Measurements from ENCODE around the gene RRAS2.
"Not testable (repeated sequence)": the region's sequence is repeated elsewhere in the genome, so short reads cannot be mapped to it uniquely, and the experiment has no call there.

The RRAS2 gene

GRCh38 chr11:14314127-14314526 is 44.9 kb downstream of the RRAS2 start:
- Mint-ChIP-seq H3K27me3 (no peaks in the 10 kb centered on the region), H3K4me3 (no peak overlapping the region), H3K36me3 (ENCODE audit: low read depth) (no peaks in the 10 kb centered on the region), H3K27ac (peak overlapping the region; percentile 42), H3K9me3 (no peaks in the 10 kb centered on the region), H3K4me1 (ENCODE audit: low read depth) (peaks cover 41% of the 10 kb centered on the region)
- DNase-seq: no peak

- Mint-ChIP-seq H3K9me3 (no peaks in the 10 kb centered on the region), H3K4me3 (no peak overlapping the region), H3K4me1 (ENCODE audit: low read depth) (peaks cover 40% of the 10 kb centered on the region), H3K36me3 (ENCODE audit: low read depth) (no peaks in the 10 kb centered on the region), H3K27me3 (no peaks in the 10 kb centered on the region), H3K27ac (no peak overlapping the region)
- no peak for DNase-seq
These were observed 46.1 kb downstream of the RRAS2 start for GRCh38 chr11:14312736-14313438.

DNA sequence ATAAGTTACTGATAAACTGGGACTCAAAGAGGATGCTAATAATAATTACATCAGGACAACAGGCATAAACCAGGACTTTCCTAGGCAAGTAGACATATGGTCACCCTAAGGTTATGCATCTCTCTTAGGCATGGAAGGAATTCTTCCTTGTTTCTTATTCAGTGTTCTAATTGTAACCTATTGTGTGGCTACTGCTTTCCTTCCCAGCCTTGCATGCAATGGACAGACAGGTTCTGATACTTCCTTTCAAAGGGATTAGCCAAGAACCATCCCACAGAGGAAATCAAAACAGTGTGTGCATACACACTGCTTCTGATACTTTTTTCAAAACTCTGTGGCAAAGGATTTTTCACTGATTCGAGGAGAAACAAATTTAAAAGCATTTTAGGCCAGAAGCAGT is 48.3 kb downstream of the RRAS2 start:
- DNase-seq: no peak
- Mint-ChIP-seq H3K27me3 (no peaks in the 10 kb centered on the region), H3K4me3 (no peak overlapping the region), H3K4me1 (ENCODE audit: low read depth) (peaks cover 37% of the 10 kb centered on the region), H3K27ac (no peak overlapping the region), H3K9me3 (no peaks in the 10 kb centered on the region), H3K36me3 (ENCODE audit: low read depth) (no peaks in the 10 kb centered on the region)

DNA sequence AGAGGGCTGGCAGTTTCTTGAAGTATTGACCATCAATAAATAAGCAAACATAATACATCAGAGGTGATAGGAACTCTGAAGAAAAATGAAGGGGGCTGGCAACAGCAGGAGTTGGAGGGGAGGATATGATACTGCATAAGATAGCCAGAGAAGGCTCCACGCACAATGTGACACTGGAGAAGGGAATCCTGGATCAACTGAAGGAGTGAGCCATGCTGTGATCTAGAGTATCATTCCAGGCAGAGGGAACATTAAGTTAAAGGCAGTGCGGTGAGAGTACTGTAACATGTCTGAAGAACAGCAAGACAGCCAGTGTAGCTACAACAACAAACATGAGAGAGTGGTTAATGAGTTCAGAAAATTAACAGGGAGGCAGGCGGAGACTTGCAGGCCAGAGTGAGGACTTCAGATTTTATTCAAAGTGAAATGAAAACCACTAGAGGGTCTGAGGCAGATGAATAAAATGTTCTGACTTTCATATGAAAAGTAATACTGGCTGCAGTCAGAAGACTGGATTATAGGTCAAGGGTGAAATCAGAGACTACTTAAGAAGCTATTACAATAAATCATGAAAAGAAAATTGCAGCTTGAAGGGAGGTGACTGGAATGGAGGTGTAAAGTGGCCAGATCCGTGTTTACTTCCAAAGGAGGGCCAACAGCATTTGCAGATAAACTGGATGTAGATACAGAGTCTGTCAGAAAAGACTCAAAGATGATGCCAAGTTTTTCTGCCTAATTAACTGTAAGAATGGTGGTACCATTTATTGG is 49.4 kb downstream of the RRAS2 start:
- H3K4me1 Mint-ChIP-seq (ENCODE audit: low read depth): peaks cover 28% of the 10 kb centered on the region
- H3K36me3 Mint-ChIP-seq (ENCODE audit: low read depth): no peaks in the 10 kb centered on the region
- H3K9me3 Mint-ChIP-seq: no peaks in the 10 kb centered on the region
- H3K27ac Mint-ChIP-seq: no peak overlapping the region
- H3K27me3 Mint-ChIP-seq: no peaks in the 10 kb centered on the region
- no peak overlapping the region for H3K4me3 Mint-ChIP-seq
- DNase-seq: no peak

DNA sequence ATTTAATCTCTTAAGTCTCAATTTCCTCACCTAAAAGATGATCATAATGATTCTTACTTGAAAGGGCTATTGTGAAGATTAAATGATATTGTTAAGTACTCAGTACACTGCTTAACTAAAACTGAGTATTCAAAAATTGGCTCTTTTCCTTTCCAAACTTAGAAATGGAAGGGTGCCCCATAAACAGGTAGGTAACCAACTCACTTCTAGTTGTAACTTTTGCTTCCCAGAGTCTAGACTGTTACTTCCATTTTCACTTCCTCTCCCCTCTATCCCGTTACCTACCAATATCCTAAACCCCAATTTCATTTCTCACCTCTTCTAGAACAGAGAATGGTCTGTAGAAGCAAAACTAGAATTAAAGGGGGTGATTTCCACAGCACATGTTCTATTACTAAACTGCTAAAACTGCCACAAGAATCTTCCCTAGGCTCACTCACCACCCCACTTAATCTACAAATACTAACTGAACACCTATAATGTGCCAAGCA is 50.0 kb downstream of the RRAS2 start:
- no peaks in the 10 kb centered on the region for H3K36me3 Mint-ChIP-seq (ENCODE audit: low read depth)
- H3K4me1 Mint-ChIP-seq (ENCODE audit: low read depth): peaks cover 22% of the 10 kb centered on the region
- no peaks in the 10 kb centered on the region for H3K9me3 Mint-ChIP-seq
- no peaks in the 10 kb centered on the region for H3K27me3 Mint-ChIP-seq
- no peak for DNase-seq
- H3K27ac Mint-ChIP-seq: no peak overlapping the region
- no peak overlapping the region for H3K4me3 Mint-ChIP-seq

- H3K4me1 Mint-ChIP-seq (ENCODE audit: low read depth): peaks cover 17% of the 10 kb centered on the region
- no peak overlapping the region for H3K4me3 Mint-ChIP-seq
- no peaks in the 10 kb centered on the region for H3K27me3 Mint-ChIP-seq
- H3K27ac Mint-ChIP-seq: no peak overlapping the region
- H3K9me3 Mint-ChIP-seq: no peaks in the 10 kb centered on the region
- H3K36me3 Mint-ChIP-seq (ENCODE audit: low read depth): no peaks in the 10 kb centered on the region
- DNase-seq: no peak
These were observed 50.7 kb downstream of the RRAS2 start for GRCh38 chr11:14308114-14308896.

DNA sequence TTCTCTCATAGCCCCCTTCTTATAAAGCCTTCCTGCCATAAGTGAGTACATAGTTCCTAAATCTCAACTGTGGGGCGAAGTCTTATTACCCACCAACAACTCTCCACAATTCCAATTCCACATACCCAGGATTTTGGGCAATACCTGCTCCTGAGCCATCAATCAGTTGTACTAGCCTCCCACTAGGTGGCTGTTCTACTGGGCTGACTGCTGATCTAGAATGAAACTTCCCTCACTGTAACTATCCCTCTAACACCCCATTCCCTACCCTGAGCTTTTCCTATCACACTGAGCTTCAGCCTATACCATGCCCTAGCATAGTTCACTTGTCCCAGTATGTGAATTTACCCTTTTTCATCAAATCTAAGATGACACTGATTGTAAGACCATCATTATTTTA is 52.5 kb downstream of the RRAS2 start:
- Mint-ChIP-seq H3K4me3 (no peak overlapping the region), H3K27ac (no peak overlapping the region), H3K4me1 (ENCODE audit: low read depth) (peaks cover 8% of the 10 kb centered on the region), H3K27me3 (no peaks in the 10 kb centered on the region), H3K36me3 (ENCODE audit: low read depth) (no peaks in the 10 kb centered on the region), H3K9me3 (no peaks in the 10 kb centered on the region)
- no peak for DNase-seq

DNA sequence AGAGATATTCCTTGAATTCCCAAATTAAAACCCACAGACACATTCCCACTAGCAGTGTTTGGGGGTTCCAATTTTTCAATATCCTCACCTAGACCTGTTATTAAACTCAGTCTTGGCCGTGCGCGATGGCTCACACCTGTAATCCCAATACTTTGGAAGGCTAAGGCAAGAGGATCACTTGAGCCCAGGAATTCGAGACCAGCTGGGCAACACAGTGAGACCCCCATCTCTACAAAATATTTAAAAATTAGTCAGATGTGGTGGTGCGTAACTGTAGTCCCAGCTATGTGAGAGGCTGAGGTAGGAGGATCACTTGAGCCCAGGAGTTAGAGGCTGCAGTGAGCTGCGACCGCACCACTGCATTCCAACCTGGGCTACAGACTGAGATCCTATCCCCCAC is 53.3 kb downstream of the RRAS2 start:
- no peak for DNase-seq
- Mint-ChIP-seq H3K36me3 (ENCODE audit: low read depth) (no peaks in the 10 kb centered on the region), H3K27ac (no peak overlapping the region), H3K4me1 (ENCODE audit: low read depth) (peaks cover 8% of the 10 kb centered on the region), H3K4me3 (no peak overlapping the region), H3K9me3 (no peaks in the 10 kb centered on the region), H3K27me3 (no peaks in the 10 kb centered on the region)

- Mint-ChIP-seq H3K9me3 (no peaks in the 10 kb centered on the region), H3K36me3 (ENCODE audit: low read depth) (no peaks in the 10 kb centered on the region), H3K4me3 (no peak overlapping the region), H3K4me1 (ENCODE audit: low read depth) (peaks cover 8% of the 10 kb centered on the region), H3K27ac (no peak overlapping the region), H3K27me3 (no peaks in the 10 kb centered on the region)
- DNase-seq: no peak
These were observed 54.4 kb downstream of the RRAS2 start for GRCh38 chr11:14304601-14305000.

GRCh38 chr11:14300661-14301304 is 58.2 kb downstream of the RRAS2 start:
- H3K27me3 Mint-ChIP-seq: no peaks in the 10 kb centered on the region
- H3K27ac Mint-ChIP-seq: no peak overlapping the region
- H3K36me3 Mint-ChIP-seq (ENCODE audit: low read depth): no peaks in the 10 kb centered on the region
- peak; percentile 41 for DNase-seq
- H3K9me3 Mint-ChIP-seq: no peaks in the 10 kb centered on the region
- H3K4me1 Mint-ChIP-seq (ENCODE audit: low read depth): peaks cover 1% of the 10 kb centered on the region
- H3K4me3 Mint-ChIP-seq: no peak overlapping the region

GRCh38 chr11:14299921-14300320 is 59.1 kb downstream of the RRAS2 start:
- H3K4me1 Mint-ChIP-seq (ENCODE audit: low read depth): peaks cover 1% of the 10 kb centered on the region
- no peak overlapping the region for H3K4me3 Mint-ChIP-seq
- H3K27ac Mint-ChIP-seq: no peak overlapping the region
- DNase-seq: no peak
- H3K9me3 Mint-ChIP-seq: no peaks in the 10 kb centered on the region
- H3K36me3 Mint-ChIP-seq (ENCODE audit: low read depth): peaks cover 4% of the 10 kb centered on the region
- no peaks in the 10 kb centered on the region for H3K27me3 Mint-ChIP-seq

DNA sequence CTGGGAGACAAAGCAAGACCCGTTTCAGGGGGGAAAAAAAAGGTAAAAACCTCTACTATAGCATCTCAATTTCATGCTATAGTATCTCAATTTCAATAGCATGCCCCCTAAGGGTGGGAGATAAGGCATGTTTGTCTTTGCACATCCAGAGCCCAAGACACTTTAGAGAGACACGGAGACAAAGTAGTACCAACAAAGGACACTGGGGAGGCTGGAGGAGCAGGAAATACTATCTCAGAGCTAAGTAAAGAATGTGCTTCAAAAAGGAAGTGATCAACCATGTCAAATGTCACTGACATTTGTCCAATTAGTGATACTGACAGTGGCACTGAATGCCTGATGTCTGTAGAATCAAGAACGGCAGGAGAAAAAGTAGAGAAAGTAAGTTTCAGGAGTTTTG is 68.6 kb downstream of the RRAS2 start:
- Mint-ChIP-seq H3K27me3 (no peaks in the 10 kb centered on the region), H3K27ac (no peak overlapping the region), H3K9me3 (no peaks in the 10 kb centered on the region), H3K4me1 (ENCODE audit: low read depth) (peaks cover 10% of the 10 kb centered on the region), H3K36me3 (ENCODE audit: low read depth) (peaks cover 71% of the 10 kb centered on the region), H3K4me3 (no peak overlapping the region)
- DNase-seq: no peak

- no peak overlapping the region for H3K4me3 Mint-ChIP-seq
- H3K27ac Mint-ChIP-seq: peak overlapping the region; percentile 68
- no peaks in the 10 kb centered on the region for H3K9me3 Mint-ChIP-seq
- peaks cover 10% of the 10 kb centered on the region for H3K4me1 Mint-ChIP-seq (ENCODE audit: low read depth)
- no peaks in the 10 kb centered on the region for H3K27me3 Mint-ChIP-seq
- DNase-seq: no peak
- H3K36me3 Mint-ChIP-seq (ENCODE audit: low read depth): peaks cover 58% of the 10 kb centered on the region
These were observed 70.6 kb downstream of the RRAS2 start for GRCh38 chr11:14288189-14288935.

GRCh38 chr11:14278869-14279268 is 80.1 kb downstream of the RRAS2 start:
- DNase-seq; H3K4me1 Mint-ChIP-seq (ENCODE audit: low read depth); H3K27me3 Mint-ChIP-seq; H3K27ac Mint-ChIP-seq; H3K9me3 Mint-ChIP-seq; H3K4me3 Mint-ChIP-seq: not testable (repeated sequence)
- H3K36me3 Mint-ChIP-seq (ENCODE audit: low read depth): peaks cover 33% of the 10 kb centered on the region
